GM19193 (cell line): ENCODE results near the gene BEX3.

Experiments used
- POLR2A ChIP-seq: IDR thresholded peaks from 4 replicates; pipeline ENCODE4 v1.6.1; 2011; ENCODE audit not compliant: insufficient read depth, insufficient read length; ENCODE audit errors: extremely low read depth

The BEX3 gene

DNA sequence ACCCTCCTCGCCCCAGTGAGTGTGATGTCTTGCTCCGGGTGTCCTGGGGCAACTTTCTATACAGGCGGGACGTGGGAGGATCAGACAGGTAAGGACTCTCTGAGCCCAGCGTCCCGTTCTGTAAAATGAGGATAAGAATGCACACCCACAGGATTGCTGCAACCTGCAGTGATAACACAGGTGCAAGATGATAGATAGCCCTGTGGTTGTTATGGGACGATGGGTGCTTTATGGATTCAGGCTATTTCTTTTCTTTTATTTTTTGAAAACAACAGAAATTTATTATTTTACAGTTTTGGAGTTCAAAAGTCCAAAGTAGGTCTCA is 28.6 kb downstream of the BEX3 start:
- TF ChIP-seq POLR2A = no peak

DNA sequence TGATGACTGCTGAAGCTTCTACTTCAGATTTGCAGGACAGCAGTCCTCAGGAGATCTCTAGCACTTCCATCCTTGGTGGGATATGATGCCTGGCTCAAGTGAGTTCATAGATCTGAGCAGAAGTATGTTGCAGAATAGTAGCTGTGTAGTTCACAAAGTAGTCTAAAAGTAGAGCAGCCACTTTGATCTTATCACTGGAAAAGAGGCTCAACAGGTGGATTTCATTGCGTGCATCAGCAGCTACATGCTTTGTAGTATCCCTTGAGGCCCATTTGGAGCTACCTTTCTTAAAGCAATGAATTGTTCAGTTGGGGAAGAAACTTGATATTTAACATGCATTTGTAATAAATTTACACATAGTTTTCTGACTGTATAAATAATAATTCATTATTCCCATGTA is 29.9 kb downstream of the BEX3 start:
- TF ChIP-seq POLR2A = no peak

DNA sequence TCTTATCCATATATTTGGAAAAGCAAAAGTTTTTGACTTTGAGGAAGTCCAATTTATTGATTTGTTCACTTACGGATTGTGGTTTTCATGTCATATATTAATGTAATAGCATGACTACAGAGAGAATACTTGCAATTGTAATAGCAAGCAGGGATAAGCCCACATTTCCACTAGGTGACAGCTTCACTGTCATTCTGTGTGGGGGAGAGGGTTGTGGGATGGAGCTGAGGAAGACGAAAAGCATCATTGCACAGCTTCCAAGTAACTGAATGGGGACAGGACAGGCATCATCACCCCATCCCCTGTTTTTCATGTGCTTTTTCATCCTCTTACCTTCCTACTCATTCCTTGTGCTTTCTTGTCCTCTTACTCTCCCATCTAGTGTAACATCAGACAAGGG is 31.4 kb downstream of the BEX3 start:
- TF ChIP-seq POLR2A = no peak

DNA sequence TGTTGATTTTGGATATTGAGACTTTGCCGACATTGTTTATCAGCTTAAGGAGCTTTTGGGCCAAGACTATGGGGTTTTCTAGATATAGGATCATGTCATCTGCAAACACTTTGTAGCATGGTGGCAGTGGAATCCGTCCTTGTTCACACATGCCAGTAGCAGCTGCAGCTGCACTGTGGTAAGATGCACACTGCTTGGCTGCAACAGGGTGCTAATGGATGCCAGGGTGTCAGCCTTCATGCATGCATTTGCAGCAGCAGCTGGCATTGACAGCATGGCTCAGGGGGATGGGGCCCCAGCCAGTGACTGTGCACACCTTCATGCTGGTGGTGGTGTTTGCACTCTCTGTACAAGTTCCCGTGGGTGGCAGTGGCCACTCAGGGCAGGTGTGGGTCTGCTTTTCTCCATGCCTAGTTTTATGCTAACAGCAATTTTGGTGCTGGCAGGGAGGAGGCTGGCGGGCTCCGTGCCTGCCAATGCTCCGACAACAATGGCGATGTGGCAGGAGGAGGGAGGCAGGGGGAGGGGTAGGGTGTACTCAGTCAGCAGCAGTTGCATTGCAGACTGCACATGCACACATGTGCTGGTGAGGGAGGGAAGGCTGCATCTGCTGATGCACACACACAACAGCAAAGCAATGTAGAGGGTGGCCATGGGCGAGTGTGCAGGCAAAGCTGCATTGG is 37.5 kb downstream of the BEX3 start:
- TF ChIP-seq POLR2A = no peak

DNA sequence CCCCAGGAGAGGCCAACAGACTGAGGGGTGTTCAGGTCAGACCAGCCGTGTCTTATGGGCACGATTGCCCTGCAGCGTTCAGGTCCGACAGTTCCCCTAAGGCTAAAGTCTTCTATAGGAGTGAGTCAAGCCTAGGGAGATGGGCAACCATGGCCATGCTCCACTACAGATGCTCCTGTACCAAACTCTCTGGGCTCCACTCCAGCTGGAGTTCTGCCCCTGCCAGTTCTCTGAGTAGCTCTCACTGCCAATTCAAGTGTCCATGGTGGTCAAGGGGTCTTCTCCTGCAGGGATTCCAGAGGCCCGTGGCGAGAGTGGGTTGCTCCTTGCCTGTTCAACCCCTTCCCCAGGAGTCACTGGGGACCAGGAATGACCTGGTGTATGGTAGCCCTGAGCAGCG is 38.2 kb downstream of the BEX3 start:
- no peak for TF ChIP-seq POLR2A

DNA sequence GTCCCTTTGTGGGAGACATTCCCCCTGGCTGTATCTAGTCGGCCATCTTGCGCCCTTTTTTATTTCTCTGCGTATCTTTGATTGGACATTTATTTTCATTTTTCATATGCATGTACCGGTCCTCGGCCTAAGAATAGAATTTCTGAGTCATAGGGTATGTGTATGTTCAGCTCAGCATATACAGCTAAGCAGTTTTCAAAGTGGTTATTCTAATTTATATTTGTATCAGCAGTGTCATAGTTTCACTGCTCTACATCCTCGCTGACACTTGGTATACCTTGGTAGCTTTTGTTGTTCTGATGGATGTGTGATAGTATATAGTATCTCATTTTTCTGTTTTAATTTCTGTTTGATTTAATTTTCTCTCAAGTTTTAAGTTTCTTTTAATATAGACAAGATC is 38.7 kb downstream of the BEX3 start:
- no peak for TF ChIP-seq POLR2A

DNA sequence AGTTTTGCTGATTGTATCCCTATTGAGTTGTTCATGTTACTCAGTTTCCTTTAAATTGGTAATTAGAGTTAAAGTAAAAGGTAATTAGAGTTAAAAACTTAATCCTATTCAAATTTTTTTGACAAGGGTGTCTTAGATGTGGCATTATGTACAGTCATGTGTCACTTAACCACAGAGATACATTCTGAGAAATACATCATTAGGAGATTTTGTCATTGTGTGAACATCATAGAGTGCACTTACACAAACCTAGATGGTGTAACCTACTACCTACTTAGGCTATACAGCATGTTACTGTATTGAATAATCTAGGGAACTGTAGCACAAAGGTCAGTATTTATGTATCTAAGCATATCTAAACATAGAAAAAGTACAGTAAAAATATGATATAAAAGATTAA is 39.2 kb downstream of the BEX3 start:
- no peak for TF ChIP-seq POLR2A

DNA sequence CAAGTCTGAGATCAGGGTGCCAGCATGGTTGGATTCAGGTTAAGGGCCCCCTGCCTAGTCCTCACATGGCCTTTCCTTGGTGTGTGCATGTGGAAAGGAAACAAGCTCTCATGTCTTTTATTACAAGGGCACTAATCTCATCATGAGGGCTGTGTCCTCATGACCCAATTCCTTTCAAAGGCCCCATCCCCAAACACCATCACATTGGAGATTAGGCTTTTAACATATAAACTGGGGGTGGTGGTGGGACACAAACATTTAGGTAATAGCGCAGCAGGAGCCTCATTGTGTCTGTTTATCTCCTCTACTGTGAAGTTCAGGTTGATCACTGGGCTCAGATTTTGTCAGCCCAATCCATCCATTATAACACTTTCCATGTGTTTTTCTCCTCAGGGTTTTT is 41.0 kb downstream of the BEX3 start:
- TF ChIP-seq POLR2A = no peak

DNA sequence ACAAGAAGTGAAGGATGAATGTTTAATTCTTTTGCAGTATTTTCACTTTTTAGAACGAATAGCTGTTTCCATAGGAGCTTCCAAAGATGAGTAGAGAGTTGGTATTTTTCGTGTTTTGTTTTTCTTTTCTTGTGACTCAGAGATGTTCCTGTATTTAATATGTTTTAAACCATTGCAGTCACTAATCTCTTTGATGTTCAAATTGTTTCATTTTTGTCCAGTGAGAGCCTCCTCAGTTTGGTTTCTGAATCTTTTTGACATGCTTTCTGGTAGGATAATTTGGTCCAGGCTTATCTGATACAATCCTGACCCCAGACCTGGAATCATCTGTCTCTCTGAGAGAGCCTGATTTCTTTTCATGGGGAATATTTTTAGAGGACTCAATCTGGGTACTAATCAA is 41.6 kb downstream of the BEX3 start:
- no peak for TF ChIP-seq POLR2A

DNA sequence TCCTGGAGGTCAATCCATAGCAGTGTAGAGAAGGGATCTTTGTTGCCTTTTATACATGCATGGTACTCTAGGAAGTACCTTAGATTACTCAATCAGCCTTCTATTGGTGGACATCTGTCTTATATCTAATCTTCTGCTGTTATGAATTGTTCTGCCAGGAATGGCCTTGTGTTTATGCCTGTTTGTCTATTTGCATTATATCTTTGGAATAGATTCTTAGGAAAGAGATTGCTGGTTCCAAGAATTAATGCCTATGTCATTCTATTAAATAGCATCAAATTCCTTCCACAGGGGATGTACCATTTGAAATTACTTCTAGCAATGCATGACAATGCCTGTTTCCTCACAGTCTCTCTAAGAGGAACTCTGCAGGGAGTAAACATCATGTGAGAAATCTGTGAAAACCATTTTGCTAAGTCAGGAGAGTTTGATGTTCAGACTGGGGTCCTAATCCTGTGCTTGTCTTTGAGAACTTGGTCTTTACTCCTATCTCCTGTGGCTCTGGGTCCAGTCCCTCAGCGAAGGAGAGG is 42.5 kb downstream of the BEX3 start:
- TF ChIP-seq POLR2A = no peak

DNA sequence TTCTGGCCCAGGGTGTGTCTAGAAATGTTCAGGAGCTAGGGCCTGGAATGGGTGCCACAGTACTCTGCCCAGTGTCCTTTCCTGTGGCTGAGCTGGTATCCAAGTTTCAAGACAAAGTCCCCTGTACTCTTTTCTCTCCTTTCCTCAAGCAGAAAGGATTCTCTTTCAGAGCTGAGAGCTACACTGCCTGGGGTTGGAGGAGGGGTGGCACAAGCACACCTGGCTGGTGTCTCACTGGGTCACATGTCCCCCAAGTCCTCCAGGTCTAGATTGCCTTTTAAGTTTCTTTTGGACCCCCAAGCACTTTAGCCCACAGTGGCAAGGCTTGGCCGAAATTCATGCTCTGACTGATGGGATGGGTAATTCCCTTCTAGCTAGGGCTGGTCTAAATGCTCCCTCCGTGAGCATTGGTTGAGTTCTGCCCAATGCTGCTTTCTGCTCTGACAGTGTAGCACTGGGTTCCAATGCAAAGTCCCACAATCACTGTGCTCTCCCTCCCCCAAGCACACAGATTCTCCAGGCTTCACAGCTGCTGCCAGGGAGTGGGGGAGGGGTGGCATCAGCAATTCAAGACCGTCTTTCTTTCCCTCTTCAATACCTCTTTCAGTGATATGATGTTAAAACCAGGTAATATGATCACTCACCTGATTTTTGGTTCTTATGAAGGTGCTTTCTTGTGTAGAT is 47.8 kb downstream of the BEX3 start:
- TF ChIP-seq POLR2A = no peak
